HG03575 (cell line): Measurements from ENCODE around the gene ADAM22.
A peak's percentile ranks its signal among the peaks of the same experiment; 100 is the strongest.
"Not testable (repeated sequence)": the region's sequence is repeated elsewhere in the genome, so short reads cannot be mapped to it uniquely, and the experiment has no call there.

Experiments
- ATAC-seq: cut with Tn5 transposase; IDR thresholded peaks from one replicate; pipeline ENCODE4 v1.9.1; 2021; ENCODE audit not compliant: unreplicated experiment, insufficient number of reproducible peaks, low FRiP score; ENCODE audit errors: extremely low read depth

Gene ADAM22

GRCh38 chr7:87933953-87934698, at the start of gene ADAM22:
ADAM22 (plus strand) TSS chr7:87934251; CDS start chr7:87934466, 215 bp downstream.
- peak; percentile 76 for ATAC-seq

- ATAC-seq = no peak
Measured at GRCh38 chr7:87885018-87885417, 49.0 kb upstream of the ADAM22 start.

GRCh38 chr7:87886875-87887274, 47.2 kb upstream of the ADAM22 start:
- ATAC-seq = no peak

GRCh38 chr7:87895363-87895762, 38.7 kb upstream of the ADAM22 start:
- no peak for ATAC-seq

GRCh38 chr7:87899255-87899654, 34.8 kb upstream of the ADAM22 start:
- ATAC-seq = no peak

GRCh38 chr7:87907136-87907906, 26.7 kb upstream of the ADAM22 start:
- ATAC-seq = not testable (repeated sequence)

GRCh38 chr7:87908814-87909213, 25.2 kb upstream of the ADAM22 start:
- not testable (repeated sequence) for ATAC-seq

- ATAC-seq = no peak
Measured at GRCh38 chr7:87912121-87912520, 21.9 kb upstream of the ADAM22 start.

- no peak for ATAC-seq
Measured at GRCh38 chr7:87918740-87919139, 15.3 kb upstream of the ADAM22 start.

GRCh38 chr7:87919875-87920274, 14.2 kb upstream of the ADAM22 start:
- no peak for ATAC-seq

- no peak for ATAC-seq
Measured at GRCh38 chr7:87920578-87920977, 13.5 kb upstream of the ADAM22 start.

GRCh38 chr7:87922759-87923395, 11.2 kb upstream of the ADAM22 start:
- ATAC-seq = not testable (repeated sequence)

GRCh38 chr7:87926581-87927461, 7.2 kb upstream of the ADAM22 start:
- ATAC-seq = peak; percentile 96

GRCh38 chr7:87933605-87933952, 472 bp upstream of the ADAM22 start:
- ATAC-seq = peak; percentile 19

- ATAC-seq = no peak
Measured at GRCh38 chr7:87934699-87935383, 790 bp downstream of the ADAM22 start.

- no peak for ATAC-seq
Measured at GRCh38 chr7:87935384-87935706, 1.3 kb downstream of the ADAM22 start.

- ATAC-seq = no peak
Measured at GRCh38 chr7:87941138-87941537, 7.1 kb downstream of the ADAM22 start.

- no peak for ATAC-seq
Measured at GRCh38 chr7:87944547-87944946, 10.5 kb downstream of the ADAM22 start.

- ATAC-seq = not testable (repeated sequence)
Measured at GRCh38 chr7:87945926-87946325, 11.9 kb downstream of the ADAM22 start.
